HepG2 (cell line): ENCODE measurements around the gene CADM1. TPM values are rescaled to one million over a fixed set of nuclear protein-coding genes. Genes with fewer than 3 reads are reported as not detected.

Experiments used
- ATAC-seq: fragments of 200-7000 bp; cut with Tn5 transposase; 3 replicates; pipeline ENCODE4 v1.9.1; 2020; ENCODE audit warnings: mild to moderate bottlenecking, moderate library complexity
- BruUV-seq: library from RNA; stranded (reverse); fragments of 400-500 nt; replicated peaks from 2 replicates; lab custom pipeline; 2021; lab: Mats Ljungman, UMichigan
- CTCF ChIA-PET: fragments of 300-600 bp; formaldehyde crosslinking; extraction: SDS; loops from one replicate; lab custom pipeline; 2021; ENCODE audit warnings: low total read pairs, inconsistent platforms, low intra/inter-chr PET ratio; lab: Yijun Ruan, JAX
- POLR2A ChIA-PET: fragments of 350-600 bp; sonication (Branson Sonifier 250); formaldehyde crosslinking; loops from one replicate; lab custom pipeline; 2020; ENCODE audit warnings: antibody characterized with exemption, inconsistent platforms; lab: Yijun Ruan, JAX
- DNase-seq: peaks from one replicate; pipeline ENCODE4 v3.0.0-alpha.2; 2015; ENCODE audit warnings: low spot score
- FAIRE-seq: peaks from 3 replicates; lab custom pipeline; 2011; peaks lifted over from hg19 to GRCh38; lab: Jason Lieb, UNC
- H2AFZ ChIP-seq: one replicate; pipeline ENCODE4 v1.6.1; 2011; ENCODE audit warnings: low read length, inconsistent platforms
- H3K27ac ChIP-seq: fragments of 300-600 bp; 3 replicates; pipeline ENCODE4 v1.8.0; 2011; ENCODE audit warnings: mixed run types, mild to moderate bottlenecking, mixed read lengths, low read length, inconsistent platforms; ENCODE audit not compliant: insufficient read depth; ENCODE audit errors: extremely low read length
- H3K27me3 ChIP-seq, 2 experiments: fragments of 200-600 bp in 1 of 2; 2 replicates in 1 of 2; 3 replicates in 1 of 2; pipeline versions ENCODE4 v1.6.0 to v1.8.0; 2011; ENCODE audit warnings: low read length in 2 of 2, mild to moderate bottlenecking in 2 of 2, moderate library complexity in 2 of 2, inconsistent platforms in 1 of 2; ENCODE audit not compliant: insufficient read depth in 2 of 2, control insufficient read depth in 1 of 2
- H3K36me3 ChIP-seq, 2 experiments: fragments of 200-600 bp in 1 of 2; replicated peaks in 1 of 2; 2 replicates in 1 of 2; 3 replicates in 1 of 2; pipeline versions ENCODE4 v1.5.1 to v1.8.0; 2011; ENCODE audit warnings: low read length in 2 of 2, inconsistent platforms in 1 of 2; ENCODE audit not compliant: insufficient read depth in 2 of 2, control insufficient read depth in 1 of 2
- H3K4me1 ChIP-seq: 2 replicates; pipeline ENCODE4 v1.5.1; 2012; ENCODE audit warnings: low read length, inconsistent platforms; ENCODE audit not compliant: insufficient read depth
- H3K4me2 ChIP-seq: 2 replicates; pipeline ENCODE4 v1.6.0; 2011; ENCODE audit warnings: low read depth, low read length, inconsistent platforms
- H3K4me3 ChIP-seq, 3 experiments: fragments of 200-600 bp in 1 of 3; sonication (generic), shearing (Covaris generic) in 1 of 3; replicated peaks in 1 of 3; 2 replicates each; pipeline ENCODE4 v1.5.1; 2011 to 2016; ENCODE audit warnings: low read length in 3 of 3, inconsistent platforms in 2 of 3, low read depth in 2 of 3, mild to moderate bottlenecking in 2 of 3, control low read depth in 1 of 3, mixed read lengths in 1 of 3; ENCODE audit not compliant: insufficient read depth in 1 of 3
- H3K79me2 ChIP-seq: one replicate; pipeline ENCODE4 v1.6.1; 2011; ENCODE audit warnings: low read length, inconsistent platforms; ENCODE audit not compliant: insufficient read depth
- H3K9ac ChIP-seq: 2 replicates; pipeline ENCODE4 v1.6.0; 2011; ENCODE audit warnings: mild to moderate bottlenecking, low read depth, low read length, inconsistent platforms; ENCODE audit not compliant: insufficient read depth
- H3K9me3 ChIP-seq: 2 replicates; pipeline ENCODE4 v1.5.1; 2012; ENCODE audit warnings: mild to moderate bottlenecking, low read length
- H4K20me1 ChIP-seq: 2 replicates; pipeline ENCODE4 v1.6.0; 2011; ENCODE audit warnings: inconsistent platforms, mild to moderate bottlenecking, low read length, moderate library complexity; ENCODE audit not compliant: insufficient read depth
- EHMT2 ChIP-seq: fragments of 200-600 bp; sonication (generic); IDR thresholded peaks from 2 replicates; pipeline ENCODE4 v1.7.0; 2017; ENCODE audit warnings: antibody characterized with exemption, low read depth, low read length, borderline replicate concordance
- JUND ChIP-seq: sonication (generic); formaldehyde crosslinking; IDR thresholded peaks from 2 replicates; pipeline ENCODE4 v1.8.0; 2022; ENCODE audit warnings: mild to moderate bottlenecking, missing genetic modification reagents
- ZNF232 ChIP-seq: sonication (generic); formaldehyde crosslinking; IDR thresholded peaks from 2 replicates; pipeline ENCODE4 v1.4.0; 2020; ENCODE audit warnings: missing genetic modification reagents, borderline replicate concordance
- ZNF260 ChIP-seq: sonication (generic); formaldehyde crosslinking; IDR thresholded peaks from 2 replicates; pipeline ENCODE4 v1.4.0; 2020; ENCODE audit warnings: missing genetic modification reagents, low read depth, mild to moderate bottlenecking, borderline replicate concordance
- ZNF451 ChIP-seq: sonication (generic); formaldehyde crosslinking; IDR thresholded peaks from 2 replicates; pipeline ENCODE4 v1.5.0; 2020; ENCODE audit warnings: mild to moderate bottlenecking, missing genetic modification reagents
- ZNF598 ChIP-seq: sonication (generic); formaldehyde crosslinking; IDR thresholded peaks from 2 replicates; pipeline ENCODE4 v1.5.1; 2020; ENCODE audit warnings: mild to moderate bottlenecking, missing genetic modification reagents, borderline replicate concordance
- ZNF607 ChIP-seq: sonication (generic); formaldehyde crosslinking; IDR thresholded peaks from 2 replicates; pipeline ENCODE4 v1.5.1; 2020; ENCODE audit warnings: missing genetic modification reagents, mild to moderate bottlenecking, borderline replicate concordance
- WGBS: methylation state at CpG from one replicate; pipeline ENCODE4 v1.1.6; 2017; ENCODE audit warnings: low lambda C conversion rate; 5-methylcytosine and 5-hydroxymethylcytosine counted together
- in situ Hi-C: cut with HindIII; loops from 2 replicates; pipeline ENCODE4 v1.10.0; 2017; ENCODE audit warnings: low pct_unique_long_range_greater_than_20kb; ENCODE audit not compliant: extremely low pct_ligation_motif_present
- intact Hi-C: fragments of 100-400 bp; cut with micrococcal nuclease; formaldehyde crosslinking; loops from one replicate; pipeline ENCODE4 v1.10.0; 2022; ENCODE audit not compliant: unreplicated experiment
- polyA plus RNA-seq, 8 experiments: library from polyadenylated mRNA; depleted of rRNA in 3 of 8; stranded (reverse) in 7 of 8; unstranded in 1 of 8; fragments of >200 nt; fragmentation: Illumina TruSeq in 4 of 8; extraction: Trizol in 4 of 8; gene quantifications; 2 replicates each; pipeline versions ENCODE4 v1.2.1 to v1.2.3, GENCODE V29; 2011 to 2016; ENCODE audit warnings: low read depth in 4 of 8, missing spikeins in 1 of 8, mixed read lengths in 1 of 8; ENCODE audit not compliant: insufficient read depth in 1 of 8
- total RNA-seq, 5 experiments: library from RNA; depleted of rRNA; stranded (reverse); fragments of >200 nt; fragmentation: Illumina TruSeq; extraction: Trizol; gene quantifications; 2 replicates each; pipeline ENCODE4 v1.2.3, GENCODE V29; 2016; ENCODE audit warnings: low read depth in 1 of 5

Gene CADM1
- total and polyA plus RNA-seq, 2 of the 13 experiments (the other 11 are each of a cell fraction or from before 2014, with no cell fraction given), result 71.3 to 122 TPM

DNA sequence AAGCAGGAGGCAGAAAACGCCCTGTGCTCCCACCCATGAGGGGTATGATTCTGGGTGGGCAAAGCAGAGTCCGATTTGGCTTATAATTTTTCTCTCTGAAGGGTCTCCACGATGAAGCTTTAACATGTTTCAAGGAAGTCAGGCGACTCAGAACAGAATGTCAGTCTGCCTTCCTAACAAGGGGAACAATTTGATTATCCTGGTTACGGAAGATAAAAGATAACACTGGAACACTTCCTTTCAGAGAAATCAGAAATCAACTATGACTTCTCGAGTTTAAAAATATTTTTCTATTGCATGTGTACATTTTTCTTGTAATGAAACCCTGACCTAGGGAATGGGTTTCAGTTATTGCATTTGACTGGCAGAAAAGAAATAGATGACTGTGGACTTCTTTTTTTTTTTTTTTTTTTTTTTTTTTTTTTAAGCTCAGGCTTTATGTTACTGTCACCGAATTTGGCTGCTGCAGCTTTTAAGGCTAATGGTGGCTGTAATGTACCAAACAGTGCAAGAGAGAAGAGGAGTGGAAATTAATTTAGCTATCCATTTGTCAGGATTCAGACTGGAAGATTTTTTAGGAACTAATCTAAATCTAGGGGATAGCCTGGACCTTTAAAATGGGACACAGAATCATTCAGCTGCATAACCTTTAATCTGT, 297.7 kb downstream of the CADM1 start:
- POLR2A ChIA-PET, result interaction anchor here (1.0 kb wide), 1 partner anchor 294 kb away, joined by 3 read pairs; no protein-coding TSS in a partner anchor
- H4K20me1 ChIP-seq, result no peaks in the 10 kb centered on the region
- no peak overlapping the region for H3K9ac ChIP-seq
- in situ Hi-C loops, result no loop called here
- H2AFZ ChIP-seq, result no peak overlapping the region
- FAIRE-seq, result no peak
- H3K9me3 ChIP-seq, result no peaks in the 10 kb centered on the region
- H3K4me3 ChIP-seq, result no peak overlapping the region
- WGBS, result 91% methylated on average over 7 of the region's 7 CpGs
- no peak for ATAC-seq
- no peak overlapping the region for H3K4me2 ChIP-seq
- H3K79me2 ChIP-seq, result no peaks in the 10 kb centered on the region
- peaks cover 28% of the 10 kb centered on the region for H3K4me1 ChIP-seq
- H3K27me3 ChIP-seq, result no peaks in the 10 kb centered on the region
- BruUV-seq, result no TSS peak
- peak overlapping the region; percentile 47 for H3K27ac ChIP-seq
- no peak for TF ChIP-seq ZNF260 (CRISPR knock-in tag)
- no peak for TF ChIP-seq JUND (CRISPR knock-in tag)
- no peak for TF ChIP-seq ZNF607 (CRISPR knock-in tag)
- TF ChIP-seq EHMT2, result 0 out of 2 replicates have a peak, but pooled peaks have one; percentile 39
- no peak for TF ChIP-seq ZNF598
- TF ChIP-seq, all 625 proteins: peak for 1
- H3K36me3 ChIP-seq, result peaks cover 9 to 16% of the 10 kb centered on the region in 2 experiments; a peak in 3 of 5 replicates
- CTCF ChIA-PET, result no interaction called here
- intact Hi-C loops, result no loop called here
- DNase-seq, result no peak

DNA sequence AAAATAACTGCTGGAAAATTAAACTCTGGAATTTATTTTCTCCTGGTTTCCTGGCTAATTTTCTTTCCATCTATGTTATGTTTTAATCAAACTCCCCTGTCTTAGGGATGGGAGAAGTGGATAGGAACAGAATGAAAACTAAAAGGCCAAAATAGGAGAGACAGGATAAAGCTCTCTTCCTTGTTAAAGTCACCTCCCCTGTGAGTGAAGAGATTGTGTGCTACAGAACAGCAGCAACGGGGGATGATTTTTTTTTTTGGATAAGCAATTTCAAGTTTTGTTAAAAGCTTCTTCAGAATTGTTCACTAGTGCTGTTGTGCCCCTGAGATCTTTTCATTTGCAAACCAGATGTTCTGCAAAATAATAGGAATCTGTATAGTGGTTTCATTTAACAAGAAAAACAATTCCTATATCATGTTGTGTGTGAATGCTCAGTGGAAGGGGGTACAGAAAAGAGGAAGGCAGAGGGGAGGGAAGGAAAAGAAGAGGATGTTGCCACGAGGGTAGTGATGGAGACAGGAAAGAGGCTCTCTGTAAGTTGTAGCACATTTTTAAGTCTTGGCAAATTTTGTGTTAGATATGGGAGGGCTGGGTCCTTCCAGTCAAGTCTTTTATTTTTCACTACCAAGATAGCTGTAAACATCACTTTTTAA, 301.2 kb downstream of the CADM1 start:
- TF ChIP-seq ZNF451 (CRISPR knock-in tag) (no peak), ZNF232 (CRISPR knock-in tag) (no peak)
- intact Hi-C loops (no loop called here), in situ Hi-C loops (no loop called here)
- no peak for ATAC-seq
- Histone ChIP-seq H3K4me1 (peaks cover 15% of the 10 kb centered on the region), H3K9ac (no peak overlapping the region), H3K4me2 (no peak overlapping the region), H3K36me3 (peaks cover 4 to 9% of the 10 kb centered on the region in 2 experiments; a peak in 4 of 5 replicates), H3K27ac (no peak overlapping the region), H4K20me1 (no peaks in the 10 kb centered on the region), H2AFZ (no peak overlapping the region), H3K4me3 (no peak overlapping the region), H3K27me3 (no peaks in the 10 kb centered on the region), H3K9me3 (no peaks in the 10 kb centered on the region), H3K79me2 (no peaks in the 10 kb centered on the region)
- ChIA-PET POLR2A (no interaction called here), CTCF (no interaction called here)
- 89% methylated on average over 2 of the region's 2 CpGs for WGBS
- DNase-seq, result no peak
- FAIRE-seq, result no peak
- BruUV-seq, result no TSS peak
